Body of pancreas (tissue), 4 donors: ENCODE results near the gene GCNA. TPM values are rescaled to one million over a fixed set of nuclear protein-coding genes. Genes with fewer than 3 reads are reported as not detected.

Source experiments
- ATAC-seq: fragments of 150-250 bp; one replicate; pipeline ENCODE4 v1.9.1; 2016
- DNase-seq, 4 donors: peaks; one replicate each; pipeline ENCODE4 v3.0.0-alpha.2; 2019
- H3K27ac ChIP-seq, 4 donors: fragments of 200-600 bp; sonication (generic); 1 replicate in 3 of 4; 2 replicates in 1 of 4; pipeline versions ENCODE4 v1.5.1 to v1.6.1; 2016 to 2019; ENCODE audit warnings: mild to moderate bottlenecking in 1 of 4, mixed read lengths in 1 of 4, moderate library complexity in 1 of 4
- H3K27me3 ChIP-seq, 2 donors: fragments of 200-600 bp; sonication (generic); one replicate each; pipeline ENCODE4 v1.6.0; 2016; ENCODE audit warnings: mild to moderate bottlenecking in 1 of 2
- H3K36me3 ChIP-seq, 2 donors: fragments of 200-600 bp; sonication (generic); replicated peaks in 1 of 2; 2 replicates each; pipeline ENCODE4 v1.5.1; 2016; ENCODE audit warnings: low read depth in 2 of 2; ENCODE audit not compliant: insufficient read depth in 1 of 2
- H3K4me1 ChIP-seq: fragments of 200-600 bp; sonication (generic); one replicate; pipeline ENCODE4 v1.6.0; 2016
- H3K4me3 ChIP-seq, 2 donors: fragments of 200-600 bp; sonication (generic); 1 replicate in 1 of 2; 2 replicates in 1 of 2; pipeline ENCODE4 v1.5.1; 2016 to 2019
- H3K9me3 ChIP-seq, 3 donors: fragments of 200-600 bp; sonication (generic); 1 replicate in 2 of 3; 2 replicates in 1 of 3; pipeline ENCODE4 v1.5.1; 2016
- POLR2A ChIP-seq, 3 donors: fragments of 450-650 bp; IDR thresholded peaks; one replicate each; pipeline ENCODE4 v1.6.1; 2016; ENCODE audit warnings: antibody characterized with exemption in 3 of 3, mild to moderate bottlenecking in 2 of 3
- WGBS, 2 donors: methylation state at CpG; one replicate each; pipeline ENCODE4 v1.1.5; 2017; 5-methylcytosine and 5-hydroxymethylcytosine counted together
- intact Hi-C: fragments of 100-400 bp; cut with DNase I; formaldehyde crosslinking; loops from one replicate; pipeline ENCODE4 v1.15.1; 2023
- total RNA-seq, 2 donors: library from RNA; depleted of rRNA; stranded (reverse); fragments of >200 nt; gene quantifications; one replicate each; pipeline ENCODE4 v1.1.0, GENCODE V29; 2016
- TF ChIP-seq, protein P1 (sequence below), 7 experiments: fragments of 450-650 bp in 4 of 7; fragments of 200-600 bp in 3 of 7; sonication (generic) in 3 of 7; IDR thresholded peaks; one replicate each; pipeline ENCODE4 v1.5.1; 2016 to 2019; ENCODE audit warnings: antibody characterized with exemption in 7 of 7

Gene GCNA
- total RNA-seq, 2 donors from 2014 or later = 3.6 to 6.9 TPM

DNA sequence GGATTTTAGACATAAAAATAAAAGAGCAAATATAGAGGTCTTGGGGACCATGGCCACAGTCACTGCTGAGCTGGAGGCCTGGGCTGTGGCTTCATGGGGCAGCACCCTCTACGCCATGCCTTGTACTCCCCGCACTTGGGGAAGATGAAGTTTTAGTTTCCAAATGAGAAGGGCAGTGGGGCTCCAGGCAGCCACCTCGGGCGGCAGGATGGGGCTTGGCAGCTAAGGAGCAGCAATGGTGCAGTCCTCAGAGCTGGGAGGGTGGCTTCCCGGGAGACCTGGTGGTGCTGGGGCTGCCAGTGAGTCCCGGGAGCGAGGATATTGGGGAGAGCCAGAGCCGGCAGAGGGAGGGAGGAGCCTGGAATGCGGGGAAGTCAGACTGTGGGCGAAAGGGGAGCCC is 37.7 kb downstream of the GCNA start:
- H3K4me3 ChIP-seq = no peak overlapping the region
- H3K9me3 ChIP-seq = no peaks in the 10 kb centered on the region
- intact Hi-C loops = no loop called here
- no peak for TF ChIP-seq POLR2A (IDR thresholded peaks at IDR 0.05)
- TF ChIP-seq, protein P1, sequence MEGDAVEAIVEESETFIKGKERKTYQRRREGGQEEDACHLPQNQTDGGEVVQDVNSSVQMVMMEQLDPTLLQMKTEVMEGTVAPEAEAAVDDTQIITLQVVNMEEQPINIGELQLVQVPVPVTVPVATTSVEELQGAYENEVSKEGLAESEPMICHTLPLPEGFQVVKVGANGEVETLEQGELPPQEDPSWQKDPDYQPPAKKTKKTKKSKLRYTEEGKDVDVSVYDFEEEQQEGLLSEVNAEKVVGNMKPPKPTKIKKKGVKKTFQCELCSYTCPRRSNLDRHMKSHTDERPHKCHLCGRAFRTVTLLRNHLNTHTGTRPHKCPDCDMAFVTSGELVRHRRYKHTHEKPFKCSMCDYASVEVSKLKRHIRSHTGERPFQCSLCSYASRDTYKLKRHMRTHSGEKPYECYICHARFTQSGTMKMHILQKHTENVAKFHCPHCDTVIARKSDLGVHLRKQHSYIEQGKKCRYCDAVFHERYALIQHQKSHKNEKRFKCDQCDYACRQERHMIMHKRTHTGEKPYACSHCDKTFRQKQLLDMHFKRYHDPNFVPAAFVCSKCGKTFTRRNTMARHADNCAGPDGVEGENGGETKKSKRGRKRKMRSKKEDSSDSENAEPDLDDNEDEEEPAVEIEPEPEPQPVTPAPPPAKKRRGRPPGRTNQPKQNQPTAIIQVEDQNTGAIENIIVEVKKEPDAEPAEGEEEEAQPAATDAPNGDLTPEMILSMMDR (IDR thresholded peaks at IDR 0.05) = no peak
- no peaks in the 10 kb centered on the region for H3K4me1 ChIP-seq
- H3K27me3 ChIP-seq = no peaks in the 10 kb centered on the region
- ATAC-seq (no peak), DNase-seq (no peak)
- H3K36me3 ChIP-seq = peaks cover 0 to 3% of the 10 kb centered on the region in 2 donors
- WGBS, 2 donors = 96 to 100% methylated on average over 5 to 7 of the region's 10 CpGs
- H3K27ac ChIP-seq = no peak overlapping the region

DNA sequence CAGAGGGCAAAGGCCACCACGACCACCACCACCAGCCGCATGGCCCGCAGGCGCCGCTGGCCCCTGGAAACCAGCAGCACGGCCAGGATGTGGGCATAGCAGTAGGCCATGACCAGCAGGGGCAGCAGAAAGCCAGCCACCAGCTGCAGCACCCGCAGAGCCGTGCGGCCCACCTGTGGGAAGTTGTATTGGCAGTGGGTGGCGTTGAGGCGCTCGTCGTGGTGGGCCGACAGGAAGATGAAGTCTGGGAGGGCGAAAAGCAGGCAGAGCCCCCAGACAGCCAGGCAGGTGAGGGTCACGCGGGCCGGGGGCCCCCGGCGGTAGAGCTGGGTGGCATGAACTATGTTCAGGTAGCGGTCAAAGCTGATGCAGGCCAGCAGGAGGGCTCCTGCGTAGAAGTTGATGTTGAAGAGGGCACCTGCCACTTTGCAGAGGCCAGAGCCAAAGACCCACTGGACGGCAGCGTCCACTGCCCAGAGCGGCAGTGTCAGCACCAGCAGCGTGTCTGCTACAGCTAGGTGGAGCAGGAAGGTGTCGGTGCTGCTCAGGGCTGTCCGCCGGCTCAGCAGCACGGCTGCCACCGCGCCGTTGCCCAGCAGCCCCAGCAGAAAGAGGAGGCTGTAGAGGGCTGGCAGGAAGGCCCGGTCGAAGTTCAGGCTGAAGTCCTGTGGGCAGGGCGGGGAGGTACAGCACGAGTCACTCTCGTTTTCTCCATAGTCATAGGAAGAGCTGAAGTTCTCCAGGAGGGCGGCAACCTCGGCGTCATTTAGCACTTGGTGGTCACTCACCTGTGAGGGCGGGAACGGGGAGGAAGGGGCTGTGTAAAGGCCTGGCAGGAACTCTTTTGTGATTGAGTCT is 38.7 kb downstream of the GCNA start:
- Histone ChIP-seq H3K36me3 (no peaks in the 10 kb centered on the region), H3K4me3 (no peak overlapping the region), H3K27ac (no peak overlapping the region), H3K9me3 (no peaks in the 10 kb centered on the region), H3K27me3 (no peaks in the 10 kb centered on the region), H3K4me1 (no peaks in the 10 kb centered on the region)
- DNase-seq = no peak
- no peak for ATAC-seq
- no peak for TF ChIP-seq POLR2A (IDR thresholded peaks at IDR 0.05)
- TF ChIP-seq, protein P1 (IDR thresholded peaks at IDR 0.05) = no peak
- 86 to 95% methylated on average over 13 to 22 of the region's 43 CpGs for WGBS, 2 donors
- intact Hi-C loops = no loop called here

DNA sequence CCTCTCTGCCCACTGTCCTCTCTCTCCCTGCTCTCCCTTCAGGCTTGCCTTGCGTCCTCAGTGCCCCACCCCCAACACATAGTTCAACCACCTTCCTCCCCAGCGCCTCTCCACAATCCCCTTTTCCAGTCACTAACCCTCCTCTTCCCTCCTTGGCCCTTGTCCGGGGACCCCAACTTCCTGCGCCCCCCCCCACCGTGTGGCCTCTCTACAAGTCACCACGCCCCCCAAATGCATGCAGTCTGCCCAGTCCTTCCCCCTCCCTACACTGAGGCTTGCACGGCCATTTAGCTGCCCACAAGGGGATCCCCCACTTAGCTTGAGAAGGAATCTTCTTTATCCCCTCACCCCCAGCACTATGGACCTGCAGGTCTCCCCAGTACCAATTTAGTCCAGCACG is 39.5 kb downstream of the GCNA start:
- TF ChIP-seq, protein P1 (IDR thresholded peaks at IDR 0.05) = no peak
- no peak for TF ChIP-seq POLR2A (IDR thresholded peaks at IDR 0.05)
- ATAC-seq = no peak
- DNase-seq = no peak
- H3K36me3 ChIP-seq = no peaks in the 10 kb centered on the region
- H3K4me1 ChIP-seq = peaks cover 8% of the 10 kb centered on the region
- intact Hi-C loops = no loop called here
- 68 to 79% methylated on average over 3 to 6 of the region's 8 CpGs for WGBS, 2 donors
- no peaks in the 10 kb centered on the region for H3K27me3 ChIP-seq
- H3K9me3 ChIP-seq = no peaks in the 10 kb centered on the region
- H3K27ac ChIP-seq = no peak overlapping the region
- H3K4me3 ChIP-seq = no peak overlapping the region

DNA sequence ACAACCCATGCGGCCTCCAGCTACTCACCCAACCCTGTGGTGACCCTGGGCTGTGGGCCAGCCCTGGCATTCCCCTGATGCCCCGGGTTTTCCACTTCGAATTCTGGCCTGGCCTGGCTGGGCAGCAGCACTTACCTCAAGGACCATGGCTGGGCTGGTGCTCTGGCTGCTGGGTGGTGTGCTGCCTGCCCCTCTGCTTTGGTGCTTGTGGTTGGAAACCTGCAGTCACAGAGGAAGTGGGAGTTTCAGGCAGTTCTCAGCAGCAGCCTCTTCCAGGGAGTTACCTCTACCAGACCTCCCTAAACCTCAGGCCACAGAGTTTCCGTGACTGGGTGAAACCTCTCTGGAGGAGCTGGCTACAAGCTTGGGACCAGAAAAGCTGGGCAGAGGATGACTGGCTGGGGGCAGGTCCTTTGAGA is 40.1 kb downstream of the GCNA start, which contains the start of gene CXCR3:
Gene CXCR3 (minus strand): TSS at position 209 of the 419 bp plus-strand sequence. CDS start 62 bp downstream, at position 147.
- peaks cover 13% of the 10 kb centered on the region for H3K4me1 ChIP-seq
- H3K4me3 ChIP-seq = no peak within 1 kb of the TSS
- intact Hi-C loops = no loop called here
- no peak for TF ChIP-seq POLR2A (IDR thresholded peaks at IDR 0.05)
- TF ChIP-seq, protein P1 (IDR thresholded peaks at IDR 0.05) = no peak
- no peaks in the 10 kb centered on the region for H3K9me3 ChIP-seq
- H3K27me3 ChIP-seq = no peaks in the 10 kb centered on the region
- H3K27ac ChIP-seq = no peak within 1 kb of the TSS
- WGBS, 2 donors = 75% methylated on average over 1 of the region's 4 CpGs; no CpG with 5 or more reads in 1 of the 2 donors
- ATAC-seq (no peak), DNase-seq (peak; percentile 15 to 48 (median 40))
- no peaks in the 10 kb centered on the region for H3K36me3 ChIP-seq
